A549 (cell line): ENCODE measurements around the gene NR4A2. TPM values are rescaled to one million over a fixed set of nuclear protein-coding genes. Genes with fewer than 3 reads are reported as not detected.

Source experiments
- ATAC-seq, 2 experiments: fragments of 200-7000 bp in 1 of 2; fragments of >200 bp in 1 of 2; cut with Nextera tagmentation in 1 of 2; cut with Tn5 transposase in 1 of 2; 3 replicates each; pipeline versions ENCODE4 v1.8.0 to v1.9.1; 2018 to 2020; ENCODE audit warnings: mild to moderate bottlenecking in 1 of 2, moderate library complexity in 1 of 2
- CTCF ChIA-PET: fragments of 300-600 bp; sonication (Branson Sonifier 250); formaldehyde crosslinking; extraction: SDS; loops from one replicate; lab custom pipeline; 2021; ENCODE audit warnings: antibody characterized with exemption, inconsistent platforms; lab: Yijun Ruan, JAX
- POLR2A ChIA-PET: fragments of 350-600 bp; formaldehyde crosslinking; extraction: SDS; loops from one replicate; lab custom pipeline; 2021; ENCODE audit warnings: antibody characterized with exemption, inconsistent platforms; lab: Yijun Ruan, JAX
- DNase-seq, 2 experiments: peaks; one replicate each; pipeline versions ENCODE4 v3.0.0 to v3.0.0-alpha.2; 2011 to 2016; ENCODE audit warnings: low read depth in 1 of 2, low spot score in 1 of 2
- FAIRE-seq: peaks from 2 replicates; lab custom pipeline; 2011; peaks lifted over from hg19 to GRCh38; lab: Jason Lieb, UNC
- H3K27ac ChIP-seq, 2 experiments: fragments of >200 bp; sonication (Bioruptor Twin); formaldehyde crosslinking; 3 replicates each; pipeline ENCODE4 v1.5.1; 2016 to 2017
- H3K4me1 ChIP-seq: fragments of >200 bp; sonication (Bioruptor Twin); formaldehyde crosslinking; 3 replicates; pipeline ENCODE4 v1.6.1; 2016
- H3K4me2 ChIP-seq: fragments of >200 bp; sonication (Bioruptor Twin); formaldehyde crosslinking; 3 replicates; pipeline ENCODE4 v1.6.1; 2016
- H3K4me3 ChIP-seq: fragments of >200 bp; sonication (Bioruptor Twin); formaldehyde crosslinking; 3 replicates; pipeline ENCODE4 v1.5.1; 2016
- H3K9me3 ChIP-seq: fragments of >200 bp; sonication (Bioruptor Twin); formaldehyde crosslinking; 3 replicates; pipeline ENCODE4 v1.6.1; 2016
- ATOH8 ChIP-seq: fragments of 250-450 bp; sonication (Bioruptor Pico); IDR thresholded peaks from 2 replicates; pipeline ENCODE4 v1.5.0; 2020; ENCODE audit warnings: low read depth, mild to moderate bottlenecking, moderate library complexity
- BCL3 ChIP-seq: fragments of >200 bp; sonication (Bioruptor Twin); formaldehyde crosslinking; IDR thresholded peaks from 3 replicates; pipeline ENCODE4 v1.6.1; 2016
- BHLHE40 ChIP-seq: IDR thresholded peaks from 2 replicates; pipeline ENCODE4 v1.6.1; 2012; ENCODE audit warnings: low read depth, low read length, inconsistent platforms
- CEBPB ChIP-seq, 2 experiments: fragments of >200 bp in 1 of 2; sonication (Bioruptor Twin) in 1 of 2; formaldehyde crosslinking in 1 of 2; IDR thresholded peaks; 2 replicates each; pipeline ENCODE4 v1.6.1; 2012 to 2016
- CHD2 ChIP-seq: fragments of 150-350 bp; IDR thresholded peaks from 2 replicates; pipeline ENCODE4 v1.6.1; 2014; ENCODE audit warnings: low read length; ENCODE audit not compliant: partially characterized antibody
- E2F6 ChIP-seq: IDR thresholded peaks from 2 replicates; pipeline ENCODE4 v1.6.1; 2012; ENCODE audit warnings: low read depth, borderline replicate concordance
- EP300 ChIP-seq, 2 experiments: fragments of >200 bp; sonication (Bioruptor Twin); formaldehyde crosslinking; IDR thresholded peaks; 2 replicates in 1 of 2; 3 replicates in 1 of 2; pipeline ENCODE4 v1.6.1; 2016 to 2017
- FOXS1 ChIP-seq: fragments of 250-450 bp; sonication (Bioruptor Pico); IDR thresholded peaks from 2 replicates; pipeline ENCODE4 v1.5.0; 2020; ENCODE audit warnings: mild to moderate bottlenecking, moderate library complexity
- GATA3 ChIP-seq: IDR thresholded peaks from 2 replicates; pipeline ENCODE4 v1.6.1; 2012; ENCODE audit warnings: borderline replicate concordance
- HDAC2 ChIP-seq: fragments of 200-600 bp; sonication (generic); IDR thresholded peaks from 2 replicates; pipeline ENCODE4 v1.6.1; 2016
- HMGXB4 ChIP-seq: fragments of 250-450 bp; sonication (Bioruptor Pico); IDR thresholded peaks from 2 replicates; pipeline ENCODE4 v1.5.0; 2021; ENCODE audit warnings: mild to moderate bottlenecking, moderate library complexity, borderline replicate concordance
- HOXA7 ChIP-seq: fragments of 250-450 bp; sonication (Bioruptor Pico); IDR thresholded peaks from 2 replicates; pipeline ENCODE4 v1.5.0; 2020; ENCODE audit warnings: mild to moderate bottlenecking, moderate library complexity
- HOXB13 ChIP-seq: fragments of 250-450 bp; sonication (Bioruptor Pico); IDR thresholded peaks from 2 replicates; pipeline ENCODE4 v1.5.0; 2020; ENCODE audit warnings: low read depth, mild to moderate bottlenecking, moderate library complexity
- JUNB ChIP-seq: fragments of >200 bp; sonication (Bioruptor Twin); formaldehyde crosslinking; IDR thresholded peaks from 2 replicates; pipeline ENCODE4 v1.6.1; 2016
- KDM1A ChIP-seq: fragments of 200-600 bp; sonication (generic); IDR thresholded peaks from 2 replicates; pipeline ENCODE4 v1.6.1; 2016; ENCODE audit warnings: low read depth, mild to moderate bottlenecking
- MAX ChIP-seq: IDR thresholded peaks from 2 replicates; pipeline ENCODE4 v1.6.1; 2012
- NFE2L2 ChIP-seq: fragments of 150-350 bp; conservative IDR thresholded peaks from 2 replicates; pipeline ENCODE4 v1.6.1; 2014; ENCODE audit warnings: low read length
- NPAS2 ChIP-seq: fragments of 250-450 bp; sonication (Bioruptor Pico); IDR thresholded peaks from 2 replicates; pipeline ENCODE4 v1.8.0; 2022; ENCODE audit warnings: mild to moderate bottlenecking, moderate library complexity, borderline replicate concordance
- NR3C1 ChIP-seq: fragments of >200 bp; sonication (Bioruptor Twin); formaldehyde crosslinking; IDR thresholded peaks from 3 replicates; pipeline ENCODE4 v1.6.1; 2017
- PBX3 ChIP-seq: IDR thresholded peaks from 2 replicates; pipeline ENCODE4 v1.6.1; 2012
- POLR2AphosphoS2 ChIP-seq: conservative IDR thresholded peaks from 2 replicates; pipeline ENCODE4 v1.6.1; 2012; ENCODE audit warnings: low read length, improper control_type of control experiment, inconsistent platforms
- RNF2 ChIP-seq: fragments of 200-600 bp; sonication (generic); IDR thresholded peaks from 2 replicates; pipeline ENCODE4 v1.6.1; 2016; ENCODE audit warnings: low read depth, mild to moderate bottlenecking, antibody characterized with exemption, moderate library complexity, borderline replicate concordance
- SMC3 ChIP-seq: fragments of >200 bp; sonication (Bioruptor Twin); formaldehyde crosslinking; IDR thresholded peaks from 3 replicates; pipeline ENCODE4 v1.6.1; 2018; ENCODE audit warnings: inconsistent platforms
- TFCP2L1 ChIP-seq: fragments of 250-450 bp; sonication (Bioruptor Pico); IDR thresholded peaks from 2 replicates; pipeline ENCODE4 v1.5.0; 2021; ENCODE audit warnings: mild to moderate bottlenecking
- TP53 ChIP-seq: fragments of 250-450 bp; sonication (Bioruptor Pico); IDR thresholded peaks from 2 replicates; pipeline ENCODE4 v1.5.0; 2021; ENCODE audit warnings: mild to moderate bottlenecking, moderate library complexity
- USF2 ChIP-seq: fragments of 450-650 bp; IDR thresholded peaks from 2 replicates; pipeline ENCODE4 v1.6.1; 2014; ENCODE audit warnings: antibody characterized with exemption
- ZC3H11A ChIP-seq: fragments of 450-650 bp; IDR thresholded peaks from 2 replicates; pipeline ENCODE4 v1.6.1; 2014; ENCODE audit warnings: antibody characterized with exemption, mild to moderate bottlenecking
- ZSCAN20 ChIP-seq: fragments of 250-450 bp; sonication (Bioruptor Pico); IDR thresholded peaks from 2 replicates; pipeline ENCODE4 v1.8.0; 2022; ENCODE audit warnings: mild to moderate bottlenecking, moderate library complexity
- WGBS: methylation state at CpG from one replicate; pipeline ENCODE4 v1.1.6; 2017; ENCODE audit errors: missing lambda C conversion rate; 5-methylcytosine and 5-hydroxymethylcytosine counted together
- polyA plus RNA-seq, 4 experiments: library from polyadenylated mRNA; depleted of rRNA in 3 of 4; stranded (reverse); fragments of >200 nt; fragmentation: RNase III in 1 of 4; extraction: RNeasy Plus Mini Kit Qiagen cat#74134 plus additional on column Dnase treatment in 1 of 4; gene quantifications; 2 replicates in 3 of 4; 3 replicates in 1 of 4; pipeline ENCODE4 v1.2.3, GENCODE V29; 2011 to 2017

Gene NR4A2
- polyA plus RNA-seq, 2 of the 4 experiments (the other 2 are of a cell fraction): 2.3 to 9.7 TPM

- no peak for TF ChIP-seq KDM1A
These were observed 25.7 kb downstream of the NR4A2 start (continued) for GRCh38 chr2:156306821-156307220.

- ChIA-PET POLR2A (no interaction called here), CTCF (interaction anchor here (1.1 kb wide), 1 partner anchor 285 kb away, joined by 3 read pairs; no protein-coding TSS in a partner anchor)
- Histone ChIP-seq H3K27ac (no peak overlapping the region), H3K9me3 (no peaks in the 10 kb centered on the region), H3K4me2 (no peak overlapping the region), H3K4me1 (no peaks in the 10 kb centered on the region), H3K4me3 (no peak overlapping the region)
- ATAC-seq: no peak
- TF ChIP-seq PBX3 (no peak), CEBPB (IDR thresholded peaks at IDR 0.05) (no peak), RNF2 (no peak), SMC3 (no peak), HDAC2 (no peak), HOXB13 (CRISPR knock-in tag) (no peak), HOXA7 (CRISPR knock-in tag) (no peak), HMGXB4 (no peak), E2F6 (no peak), NFE2L2 (no peak), GATA3 (no peak), BHLHE40 (no peak), ZSCAN20 (no peak), POLR2AphosphoS2 (no peak), USF2 (no peak), NR3C1 (no peak)
- no peak for FAIRE-seq
- DNase-seq: no peak
These were observed 27.4 kb downstream of the NR4A2 start for GRCh38 chr2:156305121-156305520.

- H3K4me2 ChIP-seq: no peak overlapping the region
- H3K9me3 ChIP-seq: no peaks in the 10 kb centered on the region
- no peak for DNase-seq
- ChIA-PET POLR2A (no interaction called here), CTCF (no interaction called here)
- H3K4me3 ChIP-seq: no peak overlapping the region
- no peaks in the 10 kb centered on the region for H3K4me1 ChIP-seq
- FAIRE-seq: no peak
- H3K27ac ChIP-seq: no peak overlapping the region
- no peak for ATAC-seq
- TF ChIP-seq CHD2 (no peak), BCL3 (no peak), NPAS2 (no peak), FOXS1 (CRISPR knock-in tag) (no peak), JUNB (no peak), TFCP2L1 (CRISPR knock-in tag) (no peak), EP300 (IDR thresholded peaks at IDR 0.05) (no peak), ZC3H11A (no peak), MAX (no peak), KDM1A (no peak), TP53 (CRISPR knock-in tag) (no peak), ATOH8 (CRISPR knock-in tag) (no peak), NR3C1 (no peak)
- WGBS: 5% methylated on average over 1 of the region's 1 CpG
These were observed 32.2 kb downstream of the NR4A2 start for GRCh38 chr2:156300337-156300736.
